Adrenal gland (tissue), 5 donors: Measurements from ENCODE around the gene LARGE1.

Experiments used
- CTCF ChIP-seq, 6 experiments: fragments of 450-650 bp in 4 of 6; fragments of 200-600 bp in 2 of 6; sonication (generic) in 1 of 6; IDR thresholded peaks; 1 replicate in 5 of 6; 2 replicates in 1 of 6; pipeline versions ENCODE4 v1.5.1 to v1.8.0; 2016 to 2021; ENCODE audit warnings: antibody characterized with exemption in 6 of 6, mild to moderate bottlenecking in 2 of 6, moderate library complexity in 1 of 6
- POLR2A ChIP-seq, 2 donors: fragments of 450-650 bp; IDR thresholded peaks; one replicate each; pipeline ENCODE4 v1.6.1; 2017; ENCODE audit warnings: antibody characterized with exemption in 2 of 2, mild to moderate bottlenecking in 2 of 2, moderate library complexity in 1 of 2
- donor health status: DM: no; HTN: no; CAD: no.

- TF ChIP-seq POLR2A (IDR thresholded peaks at IDR 0.05) (no peak), CTCF (IDR thresholded peaks at IDR 0.05) (no peak)
Observed at GRCh38 chr22:33654173-33654895, 265.9 kb downstream of the LARGE1 start.
